Esophagus squamous epithelium (tissue), 5 donors: ENCODE measurements around the gene PMM2. TPM values are rescaled to one million over a fixed set of nuclear protein-coding genes. Genes with fewer than 3 reads are reported as not detected.
"Not testable (repeated sequence)": the region's sequence is repeated elsewhere in the genome, so short reads cannot be mapped to it uniquely, and the experiment has no call there.

Source experiments
- DNase-seq: peaks from one replicate; lab custom pipeline; 2025; lab: John Stamatoyannopoulos, UW
- H3K27ac ChIP-seq, 4 donors: fragments of 200-600 bp; sonication (generic); one replicate each; pipeline ENCODE4 v1.5.1; 2016 to 2019; ENCODE audit warnings: mild to moderate bottlenecking in 1 of 4
- H3K27me3 ChIP-seq, 4 donors: fragments of 200-600 bp; sonication (generic); 1 replicate in 3 of 4; 2 replicates in 1 of 4; pipeline versions ENCODE4 v1.5.1 to v1.6.0; 2017 to 2021; ENCODE audit warnings: antibody characterized with exemption in 1 of 4
- H3K36me3 ChIP-seq, 3 donors: fragments of 200-600 bp; sonication (generic); one replicate each; pipeline ENCODE4 v1.5.1; 2016 to 2019
- H3K4me1 ChIP-seq, 3 donors: fragments of 200-600 bp; sonication (generic); one replicate each; pipeline ENCODE4 v1.5.1; 2017 to 2019
- H3K4me3 ChIP-seq, 4 donors: fragments of 200-600 bp; sonication (generic); 1 replicate in 3 of 4; 2 replicates in 1 of 4; pipeline ENCODE4 v1.5.1; 2016 to 2019; ENCODE audit warnings: mild to moderate bottlenecking in 2 of 4, moderate library complexity in 1 of 4
- H3K9me3 ChIP-seq, 3 donors: fragments of 200-600 bp; sonication (generic); one replicate each; pipeline ENCODE4 v1.5.1; 2016 to 2019
- CTCF ChIP-seq, 6 experiments: fragments of 450-650 bp in 4 of 6; fragments of 200-600 bp in 2 of 6; sonication (generic) in 2 of 6; IDR thresholded peaks; one replicate each; pipeline ENCODE4 v1.5.1; 2016 to 2019; ENCODE audit warnings: antibody characterized with exemption in 6 of 6, mild to moderate bottlenecking in 4 of 6, moderate library complexity in 4 of 6
- POLR2A ChIP-seq, 4 donors: fragments of 450-650 bp; IDR thresholded peaks; one replicate each; pipeline ENCODE4 v1.6.1; 2017; ENCODE audit warnings: antibody characterized with exemption in 4 of 4, mild to moderate bottlenecking in 4 of 4, moderate library complexity in 3 of 4
- WGBS, 2 donors: methylation state at CpG; one replicate each; pipeline ENCODE4 v1.1.5; 2018; 5-methylcytosine and 5-hydroxymethylcytosine counted together
- intact Hi-C: fragments of 100-400 bp; cut with DNase I; formaldehyde crosslinking; loops from one replicate; pipeline ENCODE4 v1.15.0; 2022
- total RNA-seq, 4 donors: library from RNA; depleted of rRNA; stranded (reverse); fragments of >200 nt; gene quantifications; one replicate each; pipeline ENCODE4 v1.1.0, GENCODE V29; 2016
- donor health status: DM: yes; HTN: yes; CAD: no.

The PMM2 gene
- total RNA-seq, 4 donors from 2014 or later, result 36.3 to 54.3 (median 41.4) TPM

- peaks cover 19 to 46% (median 24%) of the 10 kb centered on the region in 3 donors for H3K4me1 ChIP-seq
- 52 to 54% methylated on average over 7 of the region's 7 CpGs for WGBS, 2 donors
Observed at GRCh38 chr16:8798535-8799157, 1.0 kb downstream of the PMM2 start.

GRCh38 chr16:8801701-8802100 is 4.1 kb downstream of the PMM2 start:
- Histone ChIP-seq H3K27me3 (no peaks in the 10 kb centered on the region), H3K36me3 (peaks cover 15 to 69% (median 32%) of the 10 kb centered on the region in 3 donors), H3K4me1 (peaks cover 14 to 33% (median 20%) of the 10 kb centered on the region in 3 donors), H3K27ac (no peak overlapping the region), H3K9me3 (no peaks in the 10 kb centered on the region), H3K4me3 (no peak overlapping the region)
- no peak for DNase-seq
- WGBS, 2 donors, result 93 to 94% methylated on average over 4 of the region's 4 CpGs
- intact Hi-C loops, result no loop called here
- TF ChIP-seq CTCF (IDR thresholded peaks at IDR 0.05), result no peak
- no peak for TF ChIP-seq POLR2A (IDR thresholded peaks at IDR 0.05)

More at GRCh38 chr16:8798535-8799157, 1.0 kb downstream of the PMM2 start:
- Histone ChIP-seq H3K4me3 (peak overlapping the region; percentile 64 to 99 (median 80)), H3K36me3 (peaks cover 15 to 38% (median 19%) of the 10 kb centered on the region in 3 donors), H3K27ac (peak overlapping the region; percentile 76 to 93 (median 90)), H3K27me3 (no peaks in the 10 kb centered on the region), H3K9me3 (no peaks in the 10 kb centered on the region)
- TF ChIP-seq CTCF (IDR thresholded peaks at IDR 0.05) (no peak), POLR2A (IDR thresholded peaks at IDR 0.05) (no peak)
- intact Hi-C loops, result loop anchor here (5.0 to 10.0 kb wide), 2 partner anchors 76 to 126 kb away; partner anchors contain the start of gene ABAT
- DNase-seq, result no peak

GRCh38 chr16:8803733-8804132 is 6.1 kb downstream of the PMM2 start:
- H3K27ac ChIP-seq, H3K27me3 ChIP-seq, DNase-seq, intact Hi-C loops, H3K9me3 ChIP-seq, H3K4me3 ChIP-seq: not testable (repeated sequence)
- H3K4me1 ChIP-seq, result peaks cover 8 to 23% (median 13%) of the 10 kb centered on the region in 3 donors
- H3K36me3 ChIP-seq, result peaks cover 24 to 89% (median 48%) of the 10 kb centered on the region in 3 donors
- 94% methylated on average over 9 to 10 of the region's 12 CpGs for WGBS, 2 donors

GRCh38 chr16:8804313-8804712 is 6.7 kb downstream of the PMM2 start:
- Histone ChIP-seq H3K4me1 (peaks cover 2 to 17% (median 7%) of the 10 kb centered on the region in 3 donors), H3K4me3 (no peak overlapping the region), H3K27me3 (no peaks in the 10 kb centered on the region), H3K27ac (no peak overlapping the region), H3K9me3 (no peaks in the 10 kb centered on the region), H3K36me3 (peaks cover 29 to 92% (median 54%) of the 10 kb centered on the region in 3 donors)
- TF ChIP-seq CTCF (IDR thresholded peaks at IDR 0.05) (no peak), POLR2A (IDR thresholded peaks at IDR 0.05) (no peak)
- intact Hi-C loops, result no loop called here
- DNase-seq, result no peak
- WGBS, 2 donors, result 78 to 90% methylated on average over 6 of the region's 6 CpGs

GRCh38 chr16:8806272-8806983 is 8.8 kb downstream of the PMM2 start:
- intact Hi-C loops, result no loop called here
- no peak overlapping the region for H3K27ac ChIP-seq
- no peaks in the 10 kb centered on the region for H3K27me3 ChIP-seq
- 82 to 88% methylated on average over 13 of the region's 13 CpGs for WGBS, 2 donors
- no peak overlapping the region for H3K4me3 ChIP-seq
- peaks cover 0 to 1% (median 0%) of the 10 kb centered on the region in 3 donors for H3K4me1 ChIP-seq
- H3K36me3 ChIP-seq, result peaks cover 31 to 100% (median 65%) of the 10 kb centered on the region in 3 donors
- TF ChIP-seq POLR2A (IDR thresholded peaks at IDR 0.05), result no peak
- no peak for TF ChIP-seq CTCF (IDR thresholded peaks at IDR 0.05)
- H3K9me3 ChIP-seq, result no peaks in the 10 kb centered on the region
- no peak for DNase-seq
